HG02884 (cell line): ENCODE measurements around the gene SH3GL3.

Experiments used
- ATAC-seq: cut with Tn5 transposase; IDR thresholded peaks from one replicate; pipeline ENCODE4 v1.9.1; 2021; ENCODE audit warnings: mild to moderate bottlenecking, moderate library complexity; ENCODE audit not compliant: unreplicated experiment

The SH3GL3 gene

GRCh38 chr15:83565138-83565537 lies 118.0 kb downstream of the SH3GL3 start:
- no peak for ATAC-seq

DNA sequence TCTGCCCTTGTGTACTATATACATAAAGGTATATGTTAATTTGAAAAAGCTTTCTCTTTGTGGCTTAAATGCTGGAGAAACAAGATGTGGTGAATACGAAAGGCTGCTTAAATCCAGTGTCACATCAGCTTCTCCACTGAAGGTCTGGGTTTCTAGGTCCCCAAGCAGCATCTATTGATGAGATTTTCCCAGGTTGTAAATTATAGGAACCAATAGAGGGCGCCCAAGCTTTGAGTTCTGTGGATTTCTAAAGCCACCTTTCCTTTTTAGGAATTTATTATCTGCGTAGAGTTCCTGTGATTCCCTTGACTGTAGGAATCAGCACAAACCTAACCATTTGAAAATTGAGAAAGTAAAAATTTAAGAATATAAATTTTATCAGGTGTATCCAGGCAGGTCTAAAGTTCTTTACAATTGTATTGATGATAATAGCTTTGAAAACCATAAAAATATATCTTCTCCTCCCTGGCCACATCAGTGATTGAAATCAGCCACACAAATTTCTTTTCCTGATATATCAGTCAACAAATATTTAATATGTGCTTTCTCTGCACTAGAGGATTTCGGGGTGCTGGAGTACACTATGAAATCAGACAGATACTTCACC lies 118.5 kb downstream of the SH3GL3 start:
- ATAC-seq, result no peak

DNA sequence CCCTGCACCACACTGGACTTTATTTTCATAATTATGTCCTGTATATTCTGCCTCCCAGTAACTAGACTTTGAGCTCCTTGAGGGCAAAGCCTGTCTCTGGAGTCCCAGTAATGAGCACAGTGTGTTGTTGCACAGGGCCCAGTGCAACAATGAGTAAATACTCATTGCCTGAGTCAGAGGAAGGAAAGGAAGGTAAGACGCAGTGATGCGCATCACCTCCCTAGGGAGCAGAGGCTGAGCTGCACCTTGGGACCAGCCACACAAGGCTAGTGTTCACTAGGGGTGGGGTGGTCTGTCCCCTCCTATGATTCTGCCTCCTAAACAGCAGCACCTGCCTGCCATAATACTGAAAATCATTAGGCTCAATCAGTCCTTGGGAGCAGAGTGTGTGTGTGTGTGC lies 120.2 kb downstream of the SH3GL3 start:
- ATAC-seq, result no peak

DNA sequence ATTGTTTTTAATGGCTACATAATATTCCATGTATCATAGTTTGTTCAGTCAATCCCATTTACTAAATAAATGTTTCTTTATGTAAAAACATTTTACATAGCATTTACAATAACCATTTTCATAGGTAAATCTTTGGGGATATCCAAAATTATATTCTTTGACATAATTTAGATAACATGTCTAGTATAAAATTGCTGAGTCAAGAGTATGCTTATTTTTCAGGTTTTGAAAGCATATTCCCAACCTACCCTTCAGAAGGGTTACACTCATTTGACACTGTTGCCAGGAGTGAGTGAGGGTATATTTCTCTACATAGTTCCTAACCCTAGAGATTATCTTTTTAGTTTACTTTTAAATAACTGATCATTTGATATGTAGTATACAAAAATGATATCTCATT lies 122.2 kb downstream of the SH3GL3 start:
- ATAC-seq, result no peak

DNA sequence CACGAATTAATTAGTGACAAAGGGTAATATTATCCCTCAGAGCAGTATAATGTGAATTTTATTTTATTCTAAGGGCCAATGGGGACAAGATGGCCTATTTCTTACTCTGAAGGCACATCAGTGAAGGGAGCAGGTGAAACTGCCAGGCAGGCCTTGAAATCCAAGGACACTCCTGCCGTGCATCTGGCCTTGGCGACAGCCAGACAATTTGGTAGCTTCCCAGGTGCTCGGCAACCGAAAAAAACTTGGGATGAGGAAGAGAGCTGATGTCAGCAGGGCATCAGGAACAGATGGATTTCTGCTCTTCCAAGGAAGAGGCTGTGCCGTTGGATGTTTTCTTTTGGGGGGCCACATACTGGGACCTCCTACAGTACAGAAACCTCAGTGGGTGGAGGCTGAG lies 123.6 kb downstream of the SH3GL3 start:
- ATAC-seq, result no peak

DNA sequence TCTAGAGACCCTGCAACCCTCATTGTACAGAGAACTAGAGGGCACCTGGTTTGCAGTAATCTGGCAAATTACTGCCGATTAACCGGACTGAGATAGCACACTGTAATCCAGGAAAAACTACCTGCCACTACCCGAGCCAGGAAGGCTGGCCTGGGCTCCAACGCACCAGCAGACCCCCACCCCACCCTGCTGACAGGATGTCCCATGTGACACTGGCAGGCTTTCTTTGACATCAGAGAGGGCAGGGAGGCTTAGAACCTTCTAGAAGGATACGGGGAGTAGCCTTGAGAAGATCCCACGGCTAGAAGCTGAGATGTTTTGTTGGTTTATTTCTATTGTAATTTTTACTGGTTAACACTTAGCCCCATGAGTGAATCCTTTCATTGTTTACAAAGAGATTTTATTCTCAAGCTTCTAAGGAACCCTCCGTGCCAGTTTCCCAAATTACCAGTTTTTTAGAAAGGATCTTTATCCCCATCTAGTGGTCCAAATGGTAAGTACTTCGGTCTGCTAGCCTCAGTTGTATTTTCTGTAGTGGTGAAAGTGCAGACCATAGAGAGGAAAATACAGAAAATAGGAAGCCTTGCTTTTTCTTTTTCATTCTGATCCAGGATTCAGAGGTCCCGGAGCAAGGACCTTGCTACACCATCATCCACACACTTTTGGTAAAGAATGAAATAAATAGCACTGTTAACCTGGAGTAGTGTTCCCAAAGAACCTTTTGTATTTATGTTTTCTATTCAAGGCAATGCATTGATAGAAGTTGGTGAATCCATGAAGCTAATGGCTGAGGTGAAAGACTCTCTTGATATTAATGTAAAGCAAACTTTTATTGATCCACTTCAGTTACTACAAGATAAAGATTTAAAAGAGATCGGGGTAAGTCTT lies 124.9 kb downstream of the SH3GL3 start:
- ATAC-seq, result no peak

DNA sequence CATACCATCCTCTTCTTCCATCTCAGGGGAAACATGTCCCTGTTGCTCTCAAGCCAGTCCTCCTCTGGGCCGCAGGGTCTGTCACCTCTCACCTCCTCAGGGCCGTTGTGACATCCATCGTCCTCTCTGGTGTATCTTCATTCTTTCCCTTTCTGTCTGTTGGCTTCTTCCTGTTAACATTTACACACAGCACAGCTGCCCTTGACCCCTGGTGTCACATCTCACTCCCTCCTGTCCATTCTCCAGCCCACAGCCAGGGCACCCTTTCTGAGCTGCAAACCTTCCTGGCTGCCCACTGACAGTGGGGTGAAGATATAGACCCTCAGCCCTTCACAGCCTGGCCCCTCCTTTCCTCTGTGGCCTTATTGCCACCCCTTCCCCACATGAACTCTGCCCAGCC lies 127.2 kb downstream of the SH3GL3 start:
- ATAC-seq, result no peak

DNA sequence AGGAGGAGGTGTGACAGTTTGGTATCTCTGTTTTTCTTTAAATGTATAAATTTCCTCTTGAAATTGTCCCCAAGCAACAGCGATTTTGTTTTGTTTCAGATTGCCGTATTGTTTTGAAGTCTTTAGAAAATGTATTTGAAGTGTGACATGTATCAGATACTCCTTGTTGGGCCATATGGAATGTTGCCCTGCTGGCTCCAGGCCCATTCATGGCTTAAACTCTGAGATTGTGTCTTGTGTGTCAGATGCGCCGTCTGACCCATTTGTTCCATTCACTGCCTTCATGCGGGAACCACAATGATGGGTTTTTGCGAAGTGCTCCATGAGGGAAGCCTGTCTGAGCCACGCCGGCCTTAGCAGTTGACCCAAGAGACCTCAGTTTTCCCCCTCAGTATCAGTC lies 131.6 kb downstream of the SH3GL3 start:
- ATAC-seq, result no peak

DNA sequence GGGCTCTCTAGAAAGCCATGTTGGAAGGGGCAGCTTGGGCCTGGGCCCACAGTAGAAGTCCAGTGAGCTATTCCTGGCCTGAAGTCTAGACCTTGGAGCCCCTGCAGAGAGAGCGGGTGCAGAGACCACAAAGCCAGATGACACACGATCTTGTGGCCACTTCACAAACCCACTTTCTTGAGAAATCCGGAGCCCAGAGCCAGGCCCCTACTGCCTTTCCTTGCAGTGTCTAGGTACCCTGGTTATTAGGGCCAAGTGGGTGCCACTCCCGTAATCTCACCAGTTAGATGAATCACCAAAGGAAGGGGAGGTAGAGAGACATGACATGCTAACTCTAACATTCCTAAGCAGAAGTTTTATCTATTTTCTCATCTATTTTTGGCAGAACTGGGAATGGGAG lies 134.2 kb downstream of the SH3GL3 start:
- no peak for ATAC-seq

DNA sequence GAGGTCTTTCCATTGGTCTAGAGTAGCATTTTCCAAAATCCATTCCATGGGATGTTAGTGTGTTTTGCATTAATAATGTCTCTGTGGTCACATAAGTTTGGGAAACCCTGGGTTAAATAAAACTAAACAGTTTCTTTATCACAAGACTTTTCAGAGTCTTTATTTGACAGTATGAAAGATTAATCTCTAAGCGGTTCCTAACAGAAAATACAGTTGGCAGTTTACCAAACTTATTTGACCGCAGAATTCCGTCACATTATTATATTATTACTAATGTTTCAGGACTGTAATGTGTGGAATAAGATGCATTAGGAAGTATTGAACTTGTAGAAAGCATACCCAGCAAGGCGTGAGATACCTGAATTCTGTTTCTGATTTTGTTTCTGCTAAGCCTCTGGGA lies 135.2 kb downstream of the SH3GL3 start:
- ATAC-seq, result no peak

DNA sequence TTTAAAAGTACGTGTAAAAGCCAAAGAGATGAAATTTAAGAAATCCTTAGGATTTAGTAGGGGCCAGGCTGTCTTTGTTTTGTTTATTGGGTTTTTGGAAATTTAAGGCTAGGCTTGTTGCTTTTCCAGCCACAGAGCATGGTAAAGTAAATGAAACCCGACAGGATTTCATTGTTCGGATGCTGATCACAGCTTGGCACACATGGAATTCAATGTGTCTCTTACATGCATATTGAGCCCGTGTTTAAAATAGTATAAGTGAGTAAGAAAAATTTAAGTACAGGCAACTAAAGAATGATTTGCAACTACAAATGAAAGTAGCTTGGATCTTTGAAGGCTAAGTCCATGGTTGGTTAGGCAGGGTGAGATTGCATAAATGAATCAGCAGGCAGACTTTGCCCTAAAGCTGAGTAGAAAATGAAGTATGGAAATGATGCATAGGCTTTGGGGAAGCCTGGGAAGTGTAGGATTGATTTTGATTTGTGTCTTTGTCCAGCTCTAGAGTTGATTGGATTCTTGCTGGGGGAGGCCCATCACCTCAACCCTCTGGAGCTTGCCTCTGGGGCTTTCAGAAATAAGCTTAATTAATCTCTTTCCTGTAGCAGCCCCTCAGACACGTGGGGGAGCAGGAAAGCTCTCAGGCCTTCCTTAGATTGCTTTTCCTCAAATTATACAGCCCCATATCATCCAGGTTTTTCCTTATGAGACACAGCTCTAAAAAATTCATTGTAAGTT lies 138.6 kb downstream of the SH3GL3 start:
- no peak for ATAC-seq

DNA sequence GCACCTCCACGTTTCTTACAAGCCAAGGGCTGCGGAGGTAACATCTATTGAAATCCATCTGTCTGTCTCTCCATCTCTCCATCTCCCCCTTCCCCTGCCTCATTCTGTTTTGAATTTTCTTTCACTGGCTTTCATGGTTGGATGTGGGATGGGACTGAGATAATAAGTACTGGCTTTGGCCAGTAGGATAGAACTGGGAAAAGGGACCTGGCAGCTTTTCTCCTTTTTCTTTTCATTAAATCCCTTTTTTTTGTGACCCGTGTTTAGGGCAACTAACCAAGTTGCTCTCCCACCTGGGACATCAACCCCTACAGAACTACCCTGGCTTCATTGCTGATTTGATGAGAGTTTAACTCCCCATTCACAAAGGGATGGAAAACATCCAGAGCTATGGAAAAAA lies 139.9 kb downstream of the SH3GL3 start:
- ATAC-seq, result no peak

DNA sequence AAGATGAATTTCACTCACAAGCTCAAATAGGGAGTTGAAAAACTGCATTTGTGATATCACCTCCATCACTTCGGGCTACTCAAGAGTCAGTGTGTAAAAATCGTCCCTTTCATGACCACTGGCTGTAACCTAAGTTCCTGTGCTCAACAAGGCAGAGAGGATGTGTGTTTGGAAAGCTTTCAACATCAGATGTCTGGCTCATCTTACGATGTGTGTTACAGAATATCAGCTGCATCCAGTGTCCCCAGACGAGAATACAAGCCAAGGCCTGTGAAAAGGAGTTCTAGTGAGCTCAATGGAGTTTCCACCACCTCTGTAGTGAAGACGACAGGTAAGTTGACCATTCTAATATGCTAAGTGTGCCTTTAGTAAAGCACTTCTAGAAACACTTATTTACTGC lies 141.3 kb downstream of the SH3GL3 start:
- no peak for ATAC-seq

- no peak for ATAC-seq
Observed at GRCh38 chr15:83592370-83593040, 145.4 kb downstream of the SH3GL3 start.

GRCh38 chr15:83595191-83595590 lies 148.1 kb downstream of the SH3GL3 start:
- ATAC-seq, result no peak

DNA sequence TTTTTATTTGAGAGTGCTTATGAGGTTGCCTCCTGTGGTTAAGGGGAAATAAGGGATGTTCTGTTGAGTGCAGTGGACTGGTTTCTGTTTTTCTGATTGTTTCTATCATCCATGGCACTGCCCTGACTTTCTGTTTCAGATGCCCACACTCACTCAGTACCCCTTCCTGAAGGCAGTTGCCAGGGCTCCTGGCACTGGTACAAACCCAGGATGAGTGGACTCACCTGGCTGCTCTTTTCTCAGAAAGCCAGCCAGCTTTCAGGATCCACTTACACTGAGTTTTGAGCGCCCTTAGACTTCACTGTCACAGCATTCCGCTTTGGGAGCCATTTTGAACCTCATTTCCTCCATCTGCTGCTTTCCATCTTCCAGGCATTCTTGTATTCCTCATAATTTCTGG lies 150.9 kb downstream of the SH3GL3 start:
- ATAC-seq, result no peak

DNA sequence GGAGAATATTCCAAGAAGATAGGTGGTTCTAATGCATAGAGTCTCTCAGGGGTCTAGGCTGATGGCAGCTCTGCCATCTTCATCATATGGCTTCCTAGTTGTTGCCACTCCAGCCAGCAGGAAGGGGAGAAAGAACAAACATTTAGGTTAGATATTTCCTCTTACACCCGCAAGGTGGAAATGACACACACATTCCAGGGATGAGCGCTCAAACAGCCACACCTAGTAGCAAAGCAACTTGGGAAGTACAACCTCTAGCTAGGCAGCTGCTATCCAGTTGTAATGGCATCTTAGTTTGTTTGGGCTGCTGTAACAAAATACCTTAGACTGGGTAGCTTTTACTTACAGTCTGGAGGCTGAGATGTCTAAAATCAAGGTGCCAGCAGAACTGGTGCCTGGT lies 154.9 kb downstream of the SH3GL3 start:
- no peak for ATAC-seq

GRCh38 chr15:83604549-83604948 lies 157.4 kb downstream of the SH3GL3 start:
- no peak for ATAC-seq

DNA sequence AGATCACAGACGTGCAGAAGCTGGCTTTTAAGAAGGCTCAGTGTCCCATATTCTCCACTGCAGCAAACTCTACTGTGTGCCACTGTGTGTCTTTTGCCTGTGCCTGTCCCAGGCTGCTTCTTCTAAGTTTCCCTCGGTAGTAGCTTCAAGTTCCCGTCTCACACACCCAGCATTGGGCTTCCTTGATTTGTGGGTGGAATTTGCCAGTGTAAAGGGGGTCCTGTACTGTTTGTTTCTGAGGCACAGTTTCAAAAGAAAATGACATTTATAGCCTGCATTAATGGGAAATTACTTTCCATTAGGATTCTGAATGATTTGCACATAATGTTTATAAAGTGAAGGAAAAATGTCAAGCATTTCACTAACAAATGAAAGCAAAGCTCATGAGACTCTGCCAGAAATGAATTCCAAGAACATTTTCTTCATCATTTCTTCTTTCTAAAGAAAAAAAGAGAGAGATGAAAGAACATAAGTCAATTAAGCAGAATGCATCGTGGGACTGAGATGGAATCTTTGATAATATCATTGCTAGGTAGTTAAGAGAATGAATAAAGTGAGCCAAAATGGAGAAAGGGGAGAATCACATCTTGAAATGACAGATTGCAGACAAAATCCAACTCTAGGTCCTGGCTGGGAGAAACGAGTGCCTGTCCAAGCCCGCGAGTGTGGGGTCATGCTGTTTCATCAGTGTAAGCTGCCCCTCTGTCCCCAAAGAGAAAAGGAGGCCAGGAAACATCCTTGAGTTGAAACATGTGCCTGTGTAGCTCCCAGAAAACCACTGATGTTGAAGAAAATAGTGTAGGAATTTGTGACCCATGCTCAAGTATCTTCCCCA lies 158.2 kb downstream of the SH3GL3 start:
- ATAC-seq, result no peak

DNA sequence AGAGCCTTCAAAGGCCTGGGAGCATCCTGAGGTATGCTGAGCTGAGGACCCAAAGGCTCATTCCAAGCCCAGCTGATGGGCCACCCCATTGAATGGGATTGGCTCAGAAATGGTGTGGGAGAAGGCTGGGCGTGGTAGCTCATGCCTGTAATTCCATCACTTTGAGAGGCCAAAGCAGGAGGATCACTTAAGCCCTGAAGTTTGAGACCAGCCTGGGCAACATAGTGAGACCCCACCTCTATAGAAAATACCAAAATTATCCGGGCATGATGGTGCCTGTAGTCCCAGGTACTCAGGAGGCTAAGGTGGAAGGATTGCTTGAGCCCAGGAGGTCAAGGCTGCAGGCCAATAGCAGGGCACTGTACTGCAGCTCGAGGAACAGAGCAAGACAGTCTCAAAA lies 163.0 kb downstream of the SH3GL3 start:
- no peak for ATAC-seq
